HG03175 (cell line): Measurements from ENCODE around the gene ENO4.

Experiments
- ATAC-seq: cut with Tn5 transposase; IDR thresholded peaks from one replicate; pipeline ENCODE4 v1.9.1; 2021; ENCODE audit warnings: mild to moderate bottlenecking, moderate library complexity; ENCODE audit not compliant: unreplicated experiment

The ENO4 gene

DNA sequence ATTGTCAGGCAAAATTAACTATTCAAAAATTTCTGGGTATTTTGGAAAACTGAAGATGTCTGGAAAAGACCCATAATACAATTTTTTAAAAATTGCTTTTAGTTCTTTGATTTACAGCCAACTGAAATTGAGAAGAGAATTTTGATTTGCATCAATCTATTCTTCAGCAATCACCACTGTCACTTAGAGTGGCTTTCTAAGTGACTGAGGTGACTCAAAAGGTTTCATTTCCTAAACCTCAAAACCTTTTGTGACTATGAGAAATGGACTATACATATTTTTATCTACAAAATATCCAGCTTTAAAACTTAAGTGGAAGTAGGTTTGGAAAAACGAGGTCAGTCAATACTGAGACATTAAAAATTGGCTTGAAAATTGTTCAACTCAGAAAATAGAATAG, 60.0 kb downstream of the ENO4 start:
- no peak for ATAC-seq

DNA sequence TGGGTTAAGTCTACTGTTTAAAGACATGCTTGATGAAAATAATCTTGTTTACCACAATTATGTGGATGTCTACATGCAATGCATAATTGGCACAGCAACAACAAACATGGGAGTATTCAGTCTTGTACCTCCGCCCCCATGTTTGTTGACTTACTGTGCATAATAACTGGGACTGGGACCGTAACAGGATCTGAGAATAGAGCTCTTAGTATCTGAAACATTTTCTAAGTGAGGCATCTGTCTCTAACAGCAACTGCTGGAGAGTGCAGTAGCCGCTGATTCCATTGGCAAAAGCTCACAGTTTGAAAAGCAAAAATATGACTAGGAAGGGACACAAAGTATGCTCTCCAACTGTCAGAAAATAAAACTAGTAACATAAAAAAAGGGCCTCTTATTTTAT, 61.6 kb downstream of the ENO4 start:
- ATAC-seq: no peak

DNA sequence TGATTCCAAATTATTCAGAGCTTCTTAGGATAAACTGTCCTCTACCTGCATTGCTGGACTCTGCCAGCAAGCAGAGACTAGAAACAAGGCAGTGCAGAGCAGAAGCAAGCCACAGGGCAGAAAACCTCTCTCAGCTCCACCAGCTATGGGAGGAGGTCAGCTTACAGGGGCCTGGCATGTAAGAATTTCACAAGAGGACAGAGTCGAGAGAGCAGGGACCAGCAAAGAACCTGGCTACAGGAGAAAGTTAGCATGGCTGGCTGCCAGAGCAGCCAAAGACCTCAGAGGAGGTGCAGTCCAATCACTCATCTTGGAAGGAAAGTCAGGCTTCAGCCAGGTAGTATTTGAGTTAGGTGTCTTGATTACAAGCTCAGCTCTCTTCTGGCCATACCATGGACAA, 62.9 kb downstream of the ENO4 start:
- no peak for ATAC-seq

DNA sequence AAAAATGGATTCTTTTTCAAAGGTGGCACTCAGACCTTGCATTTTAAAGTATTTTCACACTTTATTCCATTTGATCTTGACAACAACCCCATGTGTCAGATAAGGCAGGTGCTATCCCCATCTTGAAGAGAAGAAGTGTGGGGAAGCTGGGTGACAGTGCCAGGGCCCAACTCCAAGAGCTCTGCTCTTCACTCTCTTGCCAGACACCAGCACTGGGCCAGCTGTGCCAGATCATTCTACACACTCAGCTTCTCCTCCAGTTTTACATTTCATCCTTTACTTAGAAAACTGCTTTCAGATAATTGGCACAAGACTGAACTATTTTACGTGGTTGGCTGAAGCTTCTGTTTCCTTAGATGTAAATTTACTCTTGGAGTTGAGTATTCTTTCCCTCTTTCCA, 64.4 kb downstream of the ENO4 start:
- no peak for ATAC-seq

DNA sequence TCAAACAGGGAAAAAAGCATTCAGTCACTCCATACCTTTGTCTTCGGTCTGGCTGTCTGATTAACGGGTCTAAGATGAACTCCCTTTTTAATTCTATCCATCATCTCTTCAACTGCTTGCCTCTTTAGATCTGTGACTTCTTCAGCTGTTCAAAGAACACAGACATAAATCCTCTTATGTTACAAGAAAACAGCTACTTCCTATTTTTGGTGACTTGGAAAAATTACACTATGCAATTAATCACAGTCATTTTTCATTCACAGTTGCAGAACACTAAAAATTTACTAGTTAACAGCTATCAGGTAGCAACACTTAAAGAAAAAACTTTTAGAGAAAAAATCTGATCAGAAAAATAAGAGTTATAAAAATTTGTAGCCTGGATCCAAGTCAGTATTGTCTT, 66.0 kb downstream of the ENO4 start:
- no peak for ATAC-seq

DNA sequence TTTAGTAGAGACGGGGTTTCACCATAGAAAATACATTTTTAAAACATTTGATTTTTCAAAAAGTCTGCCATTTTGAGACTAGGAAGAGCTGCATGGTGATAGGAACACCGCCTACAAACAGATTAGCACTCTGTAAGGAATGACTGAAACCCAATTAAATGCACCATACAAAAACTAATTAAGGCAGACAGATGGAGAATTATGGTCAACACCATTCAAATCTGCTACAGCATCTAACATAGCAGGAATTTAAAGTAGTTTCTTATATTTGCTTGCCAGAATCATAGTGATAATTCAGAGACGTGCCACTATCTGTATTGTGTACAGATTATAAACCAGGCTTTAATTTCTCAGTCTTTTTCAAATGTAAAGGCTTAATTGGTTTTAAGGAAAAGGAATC, 68.2 kb downstream of the ENO4 start:
- no peak for ATAC-seq

DNA sequence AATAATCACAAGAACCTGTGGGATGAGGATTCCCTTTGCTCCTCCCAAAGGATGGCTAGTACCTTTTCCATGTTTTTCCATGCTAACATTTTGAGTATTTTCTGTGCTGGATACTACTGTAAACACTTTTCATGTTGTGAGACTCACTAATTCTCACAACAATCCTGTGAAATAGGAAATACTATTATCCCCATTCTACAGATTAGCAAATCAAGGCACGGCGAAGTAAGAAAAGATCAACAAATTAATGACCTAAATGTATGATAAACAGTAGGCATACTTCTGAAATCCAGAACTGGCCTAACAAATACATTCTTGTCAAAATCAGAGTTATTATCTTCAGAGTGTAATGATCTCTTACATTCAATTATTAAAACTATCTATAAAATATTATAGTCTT, 69.3 kb downstream of the ENO4 start:
- ATAC-seq: no peak

DNA sequence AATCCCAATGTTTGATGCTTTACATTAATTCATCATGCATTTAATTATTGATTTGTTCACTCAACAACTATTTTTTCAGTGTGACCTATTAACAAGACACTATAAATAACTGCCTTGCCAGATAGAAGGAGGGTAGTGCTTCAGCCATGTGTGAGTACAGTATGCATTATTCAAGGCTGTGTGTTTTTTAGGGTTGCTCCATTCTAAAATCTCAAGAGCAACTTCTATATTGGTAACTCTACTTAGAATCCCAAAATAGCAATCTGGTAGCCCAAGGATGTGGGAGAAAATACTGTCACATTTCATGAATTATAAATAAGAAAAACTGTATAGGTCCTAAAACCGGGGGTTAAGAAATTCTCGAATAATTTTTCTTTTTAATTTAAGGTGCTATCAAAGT, 69.9 kb downstream of the ENO4 start:
- ATAC-seq: no peak

DNA sequence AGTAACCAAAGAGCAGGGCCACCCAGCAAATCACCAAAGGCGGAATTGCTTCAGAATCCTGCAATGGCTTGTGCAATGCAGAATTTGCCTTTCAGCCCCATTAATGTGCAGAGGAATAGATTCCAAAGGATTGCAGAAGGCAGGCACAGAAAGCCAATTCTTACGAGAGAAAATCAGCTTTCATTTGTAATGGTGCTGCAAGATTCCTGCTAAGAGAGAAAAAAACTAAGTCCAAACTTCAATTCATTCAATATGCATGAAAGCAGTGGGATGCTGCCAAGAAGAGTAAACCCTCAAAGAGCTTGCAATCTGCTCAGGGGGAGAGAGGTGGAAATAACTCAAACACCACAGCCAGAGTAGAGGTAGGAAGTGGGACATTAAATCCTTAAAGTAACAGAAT, 70.4 kb downstream of the ENO4 start:
- ATAC-seq: no peak

DNA sequence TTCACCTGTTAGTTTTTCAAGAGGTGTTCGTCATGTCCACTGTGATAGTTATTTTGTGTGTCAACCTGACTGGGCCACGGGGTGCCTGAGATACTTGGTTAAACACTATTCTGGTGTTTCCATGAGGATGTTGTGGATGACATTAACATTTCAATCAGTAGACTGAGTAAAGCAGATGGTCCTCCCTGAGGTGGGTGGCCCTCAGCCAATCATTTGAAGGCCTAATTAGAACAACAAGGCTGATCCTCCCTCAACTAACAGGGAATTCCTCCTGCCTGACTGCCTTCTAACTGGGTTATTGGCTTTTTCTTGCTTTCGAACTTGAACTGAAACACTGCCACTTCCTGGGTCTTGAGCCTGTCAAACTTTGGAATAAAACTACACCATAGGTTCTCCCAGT, 75.8 kb downstream of the ENO4 start:
- no peak for ATAC-seq

DNA sequence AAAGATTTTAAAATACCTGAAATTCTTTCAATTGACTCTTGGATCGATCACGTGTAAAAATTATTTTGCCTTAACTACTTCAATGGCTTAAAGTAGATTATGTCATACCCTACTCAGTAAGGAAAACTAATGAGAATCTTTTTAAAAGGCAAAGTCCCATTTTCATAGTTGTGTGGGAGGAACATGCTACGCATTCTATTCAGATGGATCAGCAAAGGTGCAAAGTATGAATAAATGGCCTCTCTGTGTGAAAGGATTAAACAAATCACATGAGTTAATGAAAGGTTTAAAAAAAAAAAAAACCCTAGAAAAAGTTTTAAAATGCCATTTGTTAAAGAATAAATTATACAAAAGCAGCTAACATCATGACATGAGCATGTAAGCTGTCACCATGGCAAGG, 77.1 kb downstream of the ENO4 start:
- no peak for ATAC-seq

DNA sequence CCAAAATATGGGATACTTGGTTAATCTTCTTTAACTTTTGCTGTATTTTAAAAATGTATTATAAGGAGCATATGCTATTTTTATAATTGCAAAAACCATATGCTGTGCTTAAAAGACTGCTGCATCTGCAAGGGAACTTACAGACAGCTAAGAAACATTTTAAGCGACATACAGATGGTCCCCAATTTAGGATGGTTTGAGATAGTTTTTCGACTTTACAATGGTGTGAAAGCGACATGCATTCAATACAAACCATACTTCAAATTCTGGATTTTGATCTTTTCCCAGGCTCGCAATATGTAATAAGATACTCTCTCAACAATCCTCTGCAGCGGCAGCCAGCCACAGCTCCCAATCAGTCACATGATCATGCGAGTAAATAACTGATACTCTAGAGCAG, 82.5 kb downstream of the ENO4 start:
- ATAC-seq: no peak
